ENCODE results near the gene HASPIN. TPM values are rescaled to one million over a fixed set of nuclear protein-coding genes. Genes with fewer than 3 reads are reported as not detected.
A peak's percentile ranks its signal among the peaks of the same experiment; 100 is the strongest.

Gene HASPIN
- total RNA-seq, 1 experiment from 2014 or later = 30.0 TPM

DNA sequence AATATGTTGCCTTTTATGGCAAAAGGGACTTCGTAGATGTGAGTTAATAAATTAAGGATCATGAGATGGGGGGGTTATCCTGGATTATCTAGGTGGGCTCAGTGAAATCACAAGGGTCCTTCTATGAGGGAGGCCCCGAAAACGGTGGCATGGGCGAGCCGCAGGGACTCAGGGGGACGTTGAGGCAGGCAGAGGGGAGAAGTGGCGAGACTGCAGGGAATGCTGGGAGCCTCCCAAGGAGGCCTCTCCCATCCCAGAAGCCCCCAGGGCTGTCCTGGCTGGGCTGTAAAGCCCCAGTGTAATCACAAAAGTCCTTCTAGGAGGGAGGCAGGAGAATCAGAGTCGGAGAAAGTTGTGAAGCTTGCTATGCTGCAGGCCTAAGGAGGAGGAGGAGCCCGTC, 42.3 kb downstream of the HASPIN start (continued):
- TF ChIP-seq FOXK1 (CRISPR knock-in tag; IDR thresholded peaks at IDR 0.05) = no peak
- TF ChIP-seq, protein P1, sequence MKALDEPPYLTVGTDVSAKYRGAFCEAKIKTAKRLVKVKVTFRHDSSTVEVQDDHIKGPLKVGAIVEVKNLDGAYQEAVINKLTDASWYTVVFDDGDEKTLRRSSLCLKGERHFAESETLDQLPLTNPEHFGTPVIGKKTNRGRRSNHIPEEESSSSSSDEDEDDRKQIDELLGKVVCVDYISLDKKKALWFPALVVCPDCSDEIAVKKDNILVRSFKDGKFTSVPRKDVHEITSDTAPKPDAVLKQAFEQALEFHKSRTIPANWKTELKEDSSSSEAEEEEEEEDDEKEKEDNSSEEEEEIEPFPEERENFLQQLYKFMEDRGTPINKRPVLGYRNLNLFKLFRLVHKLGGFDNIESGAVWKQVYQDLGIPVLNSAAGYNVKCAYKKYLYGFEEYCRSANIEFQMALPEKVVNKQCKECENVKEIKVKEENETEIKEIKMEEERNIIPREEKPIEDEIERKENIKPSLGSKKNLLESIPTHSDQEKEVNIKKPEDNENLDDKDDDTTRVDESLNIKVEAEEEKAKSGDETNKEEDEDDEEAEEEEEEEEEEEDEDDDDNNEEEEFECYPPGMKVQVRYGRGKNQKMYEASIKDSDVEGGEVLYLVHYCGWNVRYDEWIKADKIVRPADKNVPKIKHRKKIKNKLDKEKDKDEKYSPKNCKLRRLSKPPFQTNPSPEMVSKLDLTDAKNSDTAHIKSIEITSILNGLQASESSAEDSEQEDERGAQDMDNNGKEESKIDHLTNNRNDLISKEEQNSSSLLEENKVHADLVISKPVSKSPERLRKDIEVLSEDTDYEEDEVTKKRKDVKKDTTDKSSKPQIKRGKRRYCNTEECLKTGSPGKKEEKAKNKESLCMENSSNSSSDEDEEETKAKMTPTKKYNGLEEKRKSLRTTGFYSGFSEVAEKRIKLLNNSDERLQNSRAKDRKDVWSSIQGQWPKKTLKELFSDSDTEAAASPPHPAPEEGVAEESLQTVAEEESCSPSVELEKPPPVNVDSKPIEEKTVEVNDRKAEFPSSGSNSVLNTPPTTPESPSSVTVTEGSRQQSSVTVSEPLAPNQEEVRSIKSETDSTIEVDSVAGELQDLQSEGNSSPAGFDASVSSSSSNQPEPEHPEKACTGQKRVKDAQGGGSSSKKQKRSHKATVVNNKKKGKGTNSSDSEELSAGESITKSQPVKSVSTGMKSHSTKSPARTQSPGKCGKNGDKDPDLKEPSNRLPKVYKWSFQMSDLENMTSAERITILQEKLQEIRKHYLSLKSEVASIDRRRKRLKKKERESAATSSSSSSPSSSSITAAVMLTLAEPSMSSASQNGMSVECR (CRISPR knock-in tag; IDR thresholded peaks at IDR 0.05; ENCODE audit: borderline replicate concordance) = no peak

DNA sequence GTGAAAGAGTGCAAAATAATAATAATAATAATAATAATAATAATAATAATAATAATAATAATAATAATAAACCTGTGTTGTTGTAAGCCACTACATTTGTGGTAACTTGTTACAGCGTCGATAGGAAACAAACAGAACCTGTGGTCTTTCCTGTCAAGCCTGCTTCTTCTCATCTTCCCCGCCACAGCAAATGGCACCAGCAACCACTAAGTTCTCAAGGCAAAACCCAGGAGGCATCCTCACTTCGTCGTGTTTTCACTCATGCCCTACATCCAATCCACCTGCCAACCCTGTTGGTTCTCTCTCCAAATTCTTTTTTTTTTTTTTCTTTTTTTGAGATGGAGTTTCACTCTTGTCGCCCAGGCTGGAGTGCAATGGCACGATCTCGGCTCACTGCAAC, 43.1 kb downstream of the HASPIN start:
- Mint-ChIP-seq H3K27me3 (ENCODE audit: low read depth) (no peaks in the 10 kb centered on the region), H3K9me3 (peaks cover 9% of the 10 kb centered on the region), H3K4me3 (no peak overlapping the region), H3K4me1 (peaks cover 8% of the 10 kb centered on the region), H3K27ac (no peak overlapping the region), H3K36me3 (peaks cover 4% of the 10 kb centered on the region; the same call in 1 of the 2 replicates)
- DNase-seq (ENCODE audit: low spot score) = no peak
- TF ChIP-seq, protein P2, sequence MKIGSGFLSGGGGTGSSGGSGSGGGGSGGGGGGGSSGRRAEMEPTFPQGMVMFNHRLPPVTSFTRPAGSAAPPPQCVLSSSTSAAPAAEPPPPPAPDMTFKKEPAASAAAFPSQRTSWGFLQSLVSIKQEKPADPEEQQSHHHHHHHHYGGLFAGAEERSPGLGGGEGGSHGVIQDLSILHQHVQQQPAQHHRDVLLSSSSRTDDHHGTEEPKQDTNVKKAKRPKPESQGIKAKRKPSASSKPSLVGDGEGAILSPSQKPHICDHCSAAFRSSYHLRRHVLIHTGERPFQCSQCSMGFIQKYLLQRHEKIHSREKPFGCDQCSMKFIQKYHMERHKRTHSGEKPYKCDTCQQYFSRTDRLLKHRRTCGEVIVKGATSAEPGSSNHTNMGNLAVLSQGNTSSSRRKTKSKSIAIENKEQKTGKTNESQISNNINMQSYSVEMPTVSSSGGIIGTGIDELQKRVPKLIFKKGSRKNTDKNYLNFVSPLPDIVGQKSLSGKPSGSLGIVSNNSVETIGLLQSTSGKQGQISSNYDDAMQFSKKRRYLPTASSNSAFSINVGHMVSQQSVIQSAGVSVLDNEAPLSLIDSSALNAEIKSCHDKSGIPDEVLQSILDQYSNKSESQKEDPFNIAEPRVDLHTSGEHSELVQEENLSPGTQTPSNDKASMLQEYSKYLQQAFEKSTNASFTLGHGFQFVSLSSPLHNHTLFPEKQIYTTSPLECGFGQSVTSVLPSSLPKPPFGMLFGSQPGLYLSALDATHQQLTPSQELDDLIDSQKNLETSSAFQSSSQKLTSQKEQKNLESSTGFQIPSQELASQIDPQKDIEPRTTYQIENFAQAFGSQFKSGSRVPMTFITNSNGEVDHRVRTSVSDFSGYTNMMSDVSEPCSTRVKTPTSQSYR (CRISPR knock-in tag; IDR thresholded peaks at IDR 0.05) = no peak
- peak; percentile 31; the same call in 1 of the 2 replicates for TF ChIP-seq HMGA2 (CRISPR knock-in tag; IDR thresholded peaks at IDR 0.05)
- no peak for TF ChIP-seq ZNF423 (CRISPR knock-in tag; IDR thresholded peaks at IDR 0.05)
- no peak for TF ChIP-seq NR2C2 (CRISPR knock-in tag; IDR thresholded peaks at IDR 0.05)
- no peak for TF ChIP-seq ZNF317 (CRISPR knock-in tag; IDR thresholded peaks at IDR 0.05; ENCODE audit: borderline replicate concordance, low read depth)
- no peak for TF ChIP-seq SMAD3 (CRISPR knock-in tag; IDR thresholded peaks at IDR 0.05; ENCODE audit: borderline replicate concordance)
- TF ChIP-seq, protein P3, sequence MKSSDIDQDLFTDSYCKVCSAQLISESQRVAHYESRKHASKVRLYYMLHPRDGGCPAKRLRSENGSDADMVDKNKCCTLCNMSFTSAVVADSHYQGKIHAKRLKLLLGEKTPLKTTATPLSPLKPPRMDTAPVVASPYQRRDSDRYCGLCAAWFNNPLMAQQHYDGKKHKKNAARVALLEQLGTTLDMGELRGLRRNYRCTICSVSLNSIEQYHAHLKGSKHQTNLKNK (CRISPR knock-in tag; IDR thresholded peaks at IDR 0.05) = no peak
- TF ChIP-seq ZNF396 (CRISPR knock-in tag; IDR thresholded peaks at IDR 0.05; ENCODE audit: borderline replicate concordance) = no peak
- TF ChIP-seq ELF4 (CRISPR knock-in tag; IDR thresholded peaks at IDR 0.05; ENCODE audit: low read depth) = no peak
- ChIA-PET CTCF (interaction anchor here (7.5 kb wide), 1 partner anchor 28 kb away, joined by 45 read pairs; no protein-coding TSS in a partner anchor), POLR2A (no interaction called here)
- ATAC-seq = no peak

DNA sequence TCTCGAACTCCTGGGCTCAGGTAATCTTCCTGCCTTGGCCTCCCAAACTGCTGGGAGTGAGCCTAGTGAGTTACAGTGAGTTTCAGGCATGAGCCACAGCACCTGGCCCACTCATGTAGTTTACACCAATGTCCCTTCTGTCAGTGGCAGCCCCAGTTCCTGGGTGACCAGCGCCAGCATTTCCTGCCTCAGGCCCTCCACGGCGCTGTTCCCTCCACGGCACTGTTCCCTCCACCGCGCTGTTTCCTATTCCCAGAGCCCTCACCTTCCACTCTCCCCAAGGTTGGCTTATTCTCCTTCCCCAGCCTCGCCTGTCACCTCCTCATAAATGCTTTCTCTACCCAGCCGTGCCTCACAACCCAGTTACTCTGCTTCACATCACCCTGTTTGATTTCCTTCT, 44.6 kb downstream of the HASPIN start:
- Mint-ChIP-seq H3K36me3 (peaks cover 4% of the 10 kb centered on the region; the same call in 1 of the 2 replicates), H3K4me1 (peaks cover 15% of the 10 kb centered on the region), H3K27me3 (ENCODE audit: low read depth) (no peaks in the 10 kb centered on the region), H3K9me3 (peaks cover 12% of the 10 kb centered on the region), H3K4me3 (no peak overlapping the region), H3K27ac (no peak overlapping the region)
- TF ChIP-seq, protein P3 (CRISPR knock-in tag; IDR thresholded peaks at IDR 0.05) = no peak
- ChIA-PET POLR2A (no interaction called here), CTCF (interaction anchor here (0.8 to 2.6 kb wide), 4 partner anchors 31 to 146 kb away, joined by 3 to 25 read pairs (median 3); no protein-coding TSS in a partner anchor)
- DNase-seq (ENCODE audit: low spot score) = no peak
- ATAC-seq = no peak

DNA sequence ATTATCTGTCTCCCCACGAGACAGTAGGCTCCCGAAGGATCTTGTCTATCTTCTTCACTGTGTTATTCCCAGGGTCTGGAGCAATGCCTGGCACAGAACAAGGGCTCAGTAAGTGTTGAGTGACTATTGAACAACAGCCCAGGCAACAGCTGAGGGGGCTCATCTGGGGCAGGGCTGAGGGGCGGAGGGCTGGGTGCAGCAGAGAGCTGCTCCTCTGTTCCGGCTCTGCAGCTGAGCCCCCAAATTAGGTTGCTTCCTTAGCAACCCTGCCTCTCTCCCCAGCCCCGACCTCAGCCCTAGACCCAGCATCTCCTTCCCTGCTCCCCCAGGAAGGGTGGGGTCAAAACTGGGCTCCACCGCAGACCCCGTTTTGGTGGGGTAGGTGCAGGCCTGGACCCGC, 45.1 kb downstream of the HASPIN start:
- ChIA-PET CTCF (interaction anchor here (0.6 to 2.6 kb wide), 6 partner anchors 31 to 900 kb away, joined by 3 to 25 read pairs (median 3); partner anchors contain the start of gene NCBP3), POLR2A (no interaction called here)
- peaks cover 12% of the 10 kb centered on the region for H3K9me3 Mint-ChIP-seq
- no peak overlapping the region for H3K4me3 Mint-ChIP-seq
- ATAC-seq = no peak
- peaks cover 4% of the 10 kb centered on the region; the same call in 1 of the 2 replicates for H3K36me3 Mint-ChIP-seq
- peaks cover 15% of the 10 kb centered on the region for H3K4me1 Mint-ChIP-seq
- no peak for DNase-seq (ENCODE audit: low spot score)
- no peak overlapping the region for H3K27ac Mint-ChIP-seq
- no peaks in the 10 kb centered on the region; the same call in 1 of the 2 replicates for H3K27me3 Mint-ChIP-seq (ENCODE audit: low read depth)
- no peak for TF ChIP-seq GRHL2 (CRISPR knock-in tag; IDR thresholded peaks at IDR 0.05; ENCODE audit: insufficient replicate concordance, severe bottlenecking)
- no peak for TF ChIP-seq ZNF423 (CRISPR knock-in tag; IDR thresholded peaks at IDR 0.05)
- TF ChIP-seq ZBTB21 (CRISPR knock-in tag; IDR thresholded peaks at IDR 0.05; ENCODE audit: borderline replicate concordance) = no peak
- TF ChIP-seq ZNF219 (CRISPR knock-in tag; IDR thresholded peaks at IDR 0.05; ENCODE audit: borderline replicate concordance) = no peak
- no peak for TF ChIP-seq EMX1 (CRISPR knock-in tag; IDR thresholded peaks at IDR 0.05)
- TF ChIP-seq TEAD4 (CRISPR knock-in tag; IDR thresholded peaks at IDR 0.05) = no peak
- TF ChIP-seq, protein P2 (CRISPR knock-in tag; IDR thresholded peaks at IDR 0.05) = no peak
- no peak for TF ChIP-seq KAT7 (CRISPR knock-in tag; IDR thresholded peaks at IDR 0.05; ENCODE audit: borderline replicate concordance)
- no peak for TF ChIP-seq ESRRA (CRISPR knock-in tag; IDR thresholded peaks at IDR 0.05; ENCODE audit: borderline replicate concordance)

Data from WTC11 (cell line).